A549 (cell line): Measurements from ENCODE around the gene TDP1. TPM values are rescaled to one million over a fixed set of nuclear protein-coding genes. Genes with fewer than 3 reads are reported as not detected.

Experiments
- ATAC-seq, 2 experiments: fragments of 200-7000 bp in 1 of 2; fragments of >200 bp in 1 of 2; cut with Nextera tagmentation in 1 of 2; cut with Tn5 transposase in 1 of 2; 3 replicates each; pipeline versions ENCODE4 v1.8.0 to v1.9.1; 2018 to 2020; ENCODE audit warnings: mild to moderate bottlenecking in 1 of 2, moderate library complexity in 1 of 2
- CTCF ChIA-PET: fragments of 300-600 bp; sonication (Branson Sonifier 250); formaldehyde crosslinking; extraction: SDS; loops from one replicate; lab custom pipeline; 2021; ENCODE audit warnings: antibody characterized with exemption, inconsistent platforms; lab: Yijun Ruan, JAX
- POLR2A ChIA-PET: fragments of 350-600 bp; formaldehyde crosslinking; extraction: SDS; loops from one replicate; lab custom pipeline; 2021; ENCODE audit warnings: antibody characterized with exemption, inconsistent platforms; lab: Yijun Ruan, JAX
- DNase-seq, 2 experiments: peaks; one replicate each; pipeline versions ENCODE4 v3.0.0 to v3.0.0-alpha.2; 2011 to 2016; ENCODE audit warnings: low read depth in 1 of 2, low spot score in 1 of 2
- FAIRE-seq: peaks from 2 replicates; lab custom pipeline; 2011; peaks lifted over from hg19 to GRCh38; lab: Jason Lieb, UNC
- H3K27ac ChIP-seq, 2 experiments: fragments of >200 bp; sonication (Bioruptor Twin); formaldehyde crosslinking; 3 replicates each; pipeline ENCODE4 v1.5.1; 2016 to 2017
- H3K4me1 ChIP-seq: fragments of >200 bp; sonication (Bioruptor Twin); formaldehyde crosslinking; 3 replicates; pipeline ENCODE4 v1.6.1; 2016
- H3K4me2 ChIP-seq: fragments of >200 bp; sonication (Bioruptor Twin); formaldehyde crosslinking; 3 replicates; pipeline ENCODE4 v1.6.1; 2016
- H3K4me3 ChIP-seq: fragments of >200 bp; sonication (Bioruptor Twin); formaldehyde crosslinking; 3 replicates; pipeline ENCODE4 v1.5.1; 2016
- H3K9me3 ChIP-seq: fragments of >200 bp; sonication (Bioruptor Twin); formaldehyde crosslinking; 3 replicates; pipeline ENCODE4 v1.6.1; 2016
- BHLHE40 ChIP-seq: IDR thresholded peaks from 2 replicates; pipeline ENCODE4 v1.6.1; 2012; ENCODE audit warnings: low read depth, low read length, inconsistent platforms
- CBX8 ChIP-seq: fragments of 200-600 bp; sonication (generic); IDR thresholded peaks from 2 replicates; pipeline ENCODE4 v1.6.1; 2016
- CEBPB ChIP-seq, 2 experiments: fragments of >200 bp in 1 of 2; sonication (Bioruptor Twin) in 1 of 2; formaldehyde crosslinking in 1 of 2; IDR thresholded peaks; 2 replicates each; pipeline ENCODE4 v1.6.1; 2012 to 2016
- CHD2 ChIP-seq: fragments of 150-350 bp; IDR thresholded peaks from 2 replicates; pipeline ENCODE4 v1.6.1; 2014; ENCODE audit warnings: low read length; ENCODE audit not compliant: partially characterized antibody
- CHD4 ChIP-seq: fragments of 200-600 bp; sonication (generic); IDR thresholded peaks from 2 replicates; pipeline ENCODE4 v1.6.1; 2016; ENCODE audit warnings: antibody characterized with exemption, mild to moderate bottlenecking, borderline replicate concordance
- EHMT2 ChIP-seq: fragments of 200-600 bp; sonication (generic); IDR thresholded peaks from 2 replicates; pipeline ENCODE4 v1.6.1; 2016; ENCODE audit warnings: antibody characterized with exemption, low read depth, mild to moderate bottlenecking, moderate library complexity
- ESRRA ChIP-seq: fragments of 150-350 bp; IDR thresholded peaks from 2 replicates; pipeline ENCODE4 v1.6.1; 2014; ENCODE audit warnings: mild to moderate bottlenecking, low read length, borderline replicate concordance
- HDAC2 ChIP-seq: fragments of 200-600 bp; sonication (generic); IDR thresholded peaks from 2 replicates; pipeline ENCODE4 v1.6.1; 2016
- HOXA7 ChIP-seq: fragments of 250-450 bp; sonication (Bioruptor Pico); IDR thresholded peaks from 2 replicates; pipeline ENCODE4 v1.5.0; 2020; ENCODE audit warnings: mild to moderate bottlenecking, moderate library complexity
- HOXB13 ChIP-seq: fragments of 250-450 bp; sonication (Bioruptor Pico); IDR thresholded peaks from 2 replicates; pipeline ENCODE4 v1.5.0; 2020; ENCODE audit warnings: low read depth, mild to moderate bottlenecking, moderate library complexity
- HOXB5 ChIP-seq: fragments of 250-450 bp; sonication (Bioruptor Pico); IDR thresholded peaks from 2 replicates; pipeline ENCODE4 v1.5.0; 2020; ENCODE audit warnings: mild to moderate bottlenecking, moderate library complexity
- JUN ChIP-seq, 2 experiments: fragments of >200 bp; sonication (Bioruptor Twin); formaldehyde crosslinking; IDR thresholded peaks; 2 replicates in 1 of 2; 3 replicates in 1 of 2; pipeline ENCODE4 v1.6.1; 2016 to 2017
- JUNB ChIP-seq: fragments of >200 bp; sonication (Bioruptor Twin); formaldehyde crosslinking; IDR thresholded peaks from 2 replicates; pipeline ENCODE4 v1.6.1; 2016
- KDM1A ChIP-seq: fragments of 200-600 bp; sonication (generic); IDR thresholded peaks from 2 replicates; pipeline ENCODE4 v1.6.1; 2016; ENCODE audit warnings: low read depth, mild to moderate bottlenecking
- KDM5A ChIP-seq: fragments of 200-600 bp; sonication (generic); IDR thresholded peaks from 2 replicates; pipeline ENCODE4 v1.6.1; 2016; ENCODE audit warnings: antibody characterized with exemption, mild to moderate bottlenecking
- NFE2L2 ChIP-seq: fragments of 150-350 bp; conservative IDR thresholded peaks from 2 replicates; pipeline ENCODE4 v1.6.1; 2014; ENCODE audit warnings: low read length
- NR3C1 ChIP-seq: fragments of >200 bp; sonication (Bioruptor Twin); formaldehyde crosslinking; IDR thresholded peaks from 3 replicates; pipeline ENCODE4 v1.6.1; 2017
- POLR2AphosphoS2 ChIP-seq: conservative IDR thresholded peaks from 2 replicates; pipeline ENCODE4 v1.6.1; 2012; ENCODE audit warnings: low read length, improper control_type of control experiment, inconsistent platforms
- RARB ChIP-seq: fragments of 250-450 bp; sonication (Bioruptor Pico); IDR thresholded peaks from 2 replicates; pipeline ENCODE4 v1.8.0; 2021; ENCODE audit warnings: mild to moderate bottlenecking, moderate library complexity
- RCOR1 ChIP-seq: fragments of 150-350 bp; IDR thresholded peaks from 2 replicates; pipeline ENCODE4 v1.6.1; 2014; ENCODE audit warnings: antibody characterized with exemption, low read length, low read depth
- RFX5 ChIP-seq: fragments of 450-650 bp; IDR thresholded peaks from 2 replicates; pipeline ENCODE4 v1.7.1; 2014; ENCODE audit warnings: antibody characterized with exemption, mild to moderate bottlenecking, moderate library complexity
- RNF2 ChIP-seq: fragments of 200-600 bp; sonication (generic); IDR thresholded peaks from 2 replicates; pipeline ENCODE4 v1.6.1; 2016; ENCODE audit warnings: low read depth, mild to moderate bottlenecking, antibody characterized with exemption, moderate library complexity, borderline replicate concordance
- SREBF2 ChIP-seq: fragments of 450-650 bp; IDR thresholded peaks from 2 replicates; pipeline ENCODE4 v1.6.1; 2014; ENCODE audit warnings: mild to moderate bottlenecking, moderate library complexity
- ZC3H11A ChIP-seq: fragments of 450-650 bp; IDR thresholded peaks from 2 replicates; pipeline ENCODE4 v1.6.1; 2014; ENCODE audit warnings: antibody characterized with exemption, mild to moderate bottlenecking
- ZFP36 ChIP-seq: fragments of 450-650 bp; IDR thresholded peaks from 2 replicates; pipeline ENCODE4 v1.6.1; 2014; ENCODE audit warnings: borderline replicate concordance; ENCODE audit not compliant: partially characterized antibody
- WGBS: methylation state at CpG from one replicate; pipeline ENCODE4 v1.1.6; 2017; ENCODE audit errors: missing lambda C conversion rate; 5-methylcytosine and 5-hydroxymethylcytosine counted together
- polyA plus RNA-seq, 4 experiments: library from polyadenylated mRNA; depleted of rRNA in 3 of 4; stranded (reverse); fragments of >200 nt; fragmentation: RNase III in 1 of 4; extraction: RNeasy Plus Mini Kit Qiagen cat#74134 plus additional on column Dnase treatment in 1 of 4; gene quantifications; 2 replicates in 3 of 4; 3 replicates in 1 of 4; pipeline ENCODE4 v1.2.3, GENCODE V29; 2011 to 2017
- TF ChIP-seq, protein P1 (sequence below): IDR thresholded peaks from 2 replicates; pipeline ENCODE4 v1.6.1; 2012; ENCODE audit warnings: low read depth, borderline replicate concordance
- TF ChIP-seq, protein P2 (sequence below): IDR thresholded peaks from 2 replicates; pipeline ENCODE4 v1.6.1; 2012
- TF ChIP-seq, protein P3 (sequence below): fragments of >200 bp; sonication (Bioruptor Twin); formaldehyde crosslinking; IDR thresholded peaks from 3 replicates; pipeline ENCODE4 v1.6.1; 2016

TDP1 gene
- polyA plus RNA-seq, 2 of the 4 experiments (the other 2 are of a cell fraction), result 15.2 to 21.6 TPM

DNA sequence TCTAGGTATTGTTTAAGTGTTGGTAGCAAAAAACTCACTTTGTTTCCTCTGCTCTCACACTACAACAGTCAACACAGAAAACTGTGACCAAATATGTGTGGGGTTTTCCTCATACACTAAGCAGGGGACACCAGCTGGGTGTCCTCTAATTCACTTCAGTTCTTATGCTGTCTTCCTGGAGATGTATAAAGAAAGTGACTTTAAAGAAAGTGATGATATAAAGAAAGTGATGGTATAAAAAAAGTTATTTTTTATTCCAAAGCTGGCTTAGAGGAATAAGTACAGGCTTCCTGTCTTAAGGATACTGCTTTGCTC is 31.4 kb downstream of the TDP1 start:
- ChIA-PET POLR2A (no interaction called here), CTCF (interaction anchor here (1.3 to 10.4 kb wide), 3 partner anchors 13 to 248 kb away, joined by 3 to 92 read pairs (median 9); no protein-coding TSS in a partner anchor)
- FAIRE-seq, result no peak
- DNase-seq, result no peak
- Histone ChIP-seq H3K4me3 (no peak overlapping the region), H3K9me3 (no peaks in the 10 kb centered on the region), H3K4me1 (no peaks in the 10 kb centered on the region), H3K4me2 (no peak overlapping the region), H3K27ac (no peak overlapping the region)
- ATAC-seq, result no peak
- no peak for TF ChIP-seq CHD2
- TF ChIP-seq NR3C1, result no peak
- no peak for TF ChIP-seq SREBF2
- no peak for TF ChIP-seq HOXA7 (CRISPR knock-in tag)
- no peak for TF ChIP-seq CBX8
- TF ChIP-seq ESRRA, result no peak
- no peak for TF ChIP-seq HDAC2
- no peak for TF ChIP-seq KDM5A
- TF ChIP-seq HOXB13 (CRISPR knock-in tag), result no peak
- TF ChIP-seq, protein P1, sequence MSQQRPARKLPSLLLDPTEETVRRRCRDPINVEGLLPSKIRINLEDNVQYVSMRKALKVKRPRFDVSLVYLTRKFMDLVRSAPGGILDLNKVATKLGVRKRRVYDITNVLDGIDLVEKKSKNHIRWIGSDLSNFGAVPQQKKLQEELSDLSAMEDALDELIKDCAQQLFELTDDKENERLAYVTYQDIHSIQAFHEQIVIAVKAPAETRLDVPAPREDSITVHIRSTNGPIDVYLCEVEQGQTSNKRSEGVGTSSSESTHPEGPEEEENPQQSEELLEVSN, result no peak
- no peak for TF ChIP-seq JUNB
- TF ChIP-seq RARB (CRISPR knock-in tag), result no peak
- no peak for TF ChIP-seq RNF2
- no peak for TF ChIP-seq CHD4
- TF ChIP-seq EHMT2, result no peak
- TF ChIP-seq, protein P2, sequence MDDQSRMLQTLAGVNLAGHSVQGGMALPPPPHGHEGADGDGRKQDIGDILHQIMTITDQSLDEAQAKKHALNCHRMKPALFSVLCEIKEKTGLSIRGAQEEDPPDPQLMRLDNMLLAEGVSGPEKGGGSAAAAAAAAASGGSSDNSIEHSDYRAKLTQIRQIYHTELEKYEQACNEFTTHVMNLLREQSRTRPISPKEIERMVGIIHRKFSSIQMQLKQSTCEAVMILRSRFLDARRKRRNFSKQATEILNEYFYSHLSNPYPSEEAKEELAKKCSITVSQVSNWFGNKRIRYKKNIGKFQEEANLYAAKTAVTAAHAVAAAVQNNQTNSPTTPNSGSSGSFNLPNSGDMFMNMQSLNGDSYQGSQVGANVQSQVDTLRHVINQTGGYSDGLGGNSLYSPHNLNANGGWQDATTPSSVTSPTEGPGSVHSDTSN, result no peak

DNA sequence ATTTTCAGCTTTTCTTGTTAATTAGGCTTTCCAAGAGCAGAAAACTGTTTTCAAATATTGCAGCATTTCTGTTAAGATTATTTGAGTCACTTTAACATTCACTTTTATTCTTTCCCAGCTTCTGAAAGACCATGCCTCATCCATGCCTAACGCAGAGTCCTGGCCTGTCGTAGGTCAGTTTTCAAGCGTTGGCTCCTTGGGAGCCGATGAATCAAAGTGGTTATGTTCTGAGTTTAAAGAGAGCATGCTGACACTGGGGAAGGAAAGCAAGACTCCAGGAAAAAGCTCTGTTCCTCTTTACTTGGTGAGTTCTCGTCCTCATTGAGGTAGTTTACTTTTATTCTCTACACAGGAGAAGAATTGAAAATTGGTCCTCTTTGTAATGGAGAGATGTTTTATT is 33.1 kb downstream of the TDP1 start:
- 89% methylated on average over 5 of the region's 5 CpGs for WGBS
- ATAC-seq, result no peak
- no peak for TF ChIP-seq ZFP36
- no peak for TF ChIP-seq CEBPB (IDR thresholded peaks at IDR 0.05)
- TF ChIP-seq, protein P3, sequence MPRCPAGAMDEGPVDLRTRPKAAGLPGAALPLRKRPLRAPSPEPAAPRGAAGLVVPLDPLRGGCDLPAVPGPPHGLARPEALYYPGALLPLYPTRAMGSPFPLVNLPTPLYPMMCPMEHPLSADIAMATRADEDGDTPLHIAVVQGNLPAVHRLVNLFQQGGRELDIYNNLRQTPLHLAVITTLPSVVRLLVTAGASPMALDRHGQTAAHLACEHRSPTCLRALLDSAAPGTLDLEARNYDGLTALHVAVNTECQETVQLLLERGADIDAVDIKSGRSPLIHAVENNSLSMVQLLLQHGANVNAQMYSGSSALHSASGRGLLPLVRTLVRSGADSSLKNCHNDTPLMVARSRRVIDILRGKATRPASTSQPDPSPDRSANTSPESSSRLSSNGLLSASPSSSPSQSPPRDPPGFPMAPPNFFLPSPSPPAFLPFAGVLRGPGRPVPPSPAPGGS, result no peak
- TF ChIP-seq RNF2, result no peak
- no peak for TF ChIP-seq HDAC2
- TF ChIP-seq RCOR1, result no peak
- Histone ChIP-seq H3K4me1 (no peaks in the 10 kb centered on the region), H3K9me3 (no peaks in the 10 kb centered on the region), H3K4me3 (no peak overlapping the region), H3K4me2 (no peak overlapping the region), H3K27ac (no peak overlapping the region)
- POLR2A ChIA-PET, result no interaction called here
- no peak for DNase-seq
- CTCF ChIA-PET, result interaction anchor here (0.5 to 10.4 kb wide), 8 partner anchors 15 to 962 kb away, joined by 3 to 92 read pairs (median 3); no protein-coding TSS in a partner anchor
- no peak for FAIRE-seq

DNA sequence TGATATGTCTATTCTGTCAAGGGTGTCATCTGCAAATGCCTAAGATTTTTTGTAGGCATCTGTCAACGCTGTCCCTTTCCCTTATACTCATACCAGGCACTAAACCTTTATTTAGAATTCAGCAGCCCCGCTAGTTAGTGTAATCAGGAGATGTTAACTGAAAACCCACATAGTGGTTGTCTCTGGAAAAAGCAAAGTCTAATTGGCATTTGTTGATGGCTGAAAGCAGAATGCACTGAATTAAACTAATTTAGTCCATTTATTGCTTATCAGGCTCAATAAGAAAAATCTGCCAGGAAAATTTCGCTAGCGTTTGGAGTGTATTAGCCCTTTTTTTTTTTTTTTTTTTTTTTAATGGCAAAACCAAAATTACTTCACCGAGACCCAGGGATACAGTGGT is 34.5 kb downstream of the TDP1 start:
- Histone ChIP-seq H3K4me3 (no peak overlapping the region), H3K27ac (no peak overlapping the region), H3K4me2 (no peak overlapping the region), H3K4me1 (no peaks in the 10 kb centered on the region), H3K9me3 (no peaks in the 10 kb centered on the region)
- FAIRE-seq (no peak), DNase-seq (no peak), ATAC-seq (no peak)
- TF ChIP-seq HOXB5, result no peak
- no peak for TF ChIP-seq NFE2L2
- no peak for TF ChIP-seq BHLHE40
- no peak for TF ChIP-seq RFX5
- TF ChIP-seq, protein P1, result no peak
- no peak for TF ChIP-seq POLR2AphosphoS2
- no peak for TF ChIP-seq KDM1A
- no peak for TF ChIP-seq CHD2
- TF ChIP-seq JUN (IDR thresholded peaks at IDR 0.05), result no peak
- TF ChIP-seq, protein P3, result no peak
- TF ChIP-seq ZC3H11A, result no peak
- POLR2A ChIA-PET, result no interaction called here
- WGBS, result 68% methylated on average over 5 of the region's 5 CpGs
- CTCF ChIA-PET, result interaction anchor here (10.4 kb wide), 1 partner anchor 16 kb away, joined by 92 read pairs; no protein-coding TSS in a partner anchor
